Natural killer cell treated with Interleukin-12 subunit alpha and Interleukin-12 subunit beta and Interleukin-15 and Interleukin-18, amount 100 ng/mL, for 72 hours (primary cell): ENCODE measurements around the gene YIF1B. TPM values are rescaled to one million over a fixed set of nuclear protein-coding genes. Genes with fewer than 3 reads are reported as not detected.
"Not testable (repeated sequence)": the region's sequence is repeated elsewhere in the genome, so short reads cannot be mapped to it uniquely, and the experiment has no call there.

Experiments
- ATAC-seq, 2 donors: fragments of 150-1000 bp; cut with Tn5 transposase in 1 of 2; sonication (Bioruptor Pico), chemical (Tn5 transposase) in 1 of 2; 2 replicates each; pipeline ENCODE4 v1.10.0; 2021
- DNase-seq: peaks from one replicate; pipeline ENCODE4 v3.0.0; 2022; ENCODE audit warnings: low spot score
- H3K27ac Mint-ChIP-seq, 2 donors: 1 replicate in 1 of 2; 2 replicates in 1 of 2; pipeline ENCODE4 v1.8.0; 2022; ENCODE audit warnings: mixed read lengths in 2 of 2, mild to moderate bottlenecking in 1 of 2, moderate library complexity in 1 of 2
- H3K27me3 Mint-ChIP-seq, 2 donors: 1 replicate in 1 of 2; 2 replicates in 1 of 2; pipeline ENCODE4 v1.8.0; 2022; ENCODE audit warnings: mixed read lengths in 2 of 2
- H3K36me3 Mint-ChIP-seq: one replicate; pipeline ENCODE4 v1.8.0; 2022; ENCODE audit warnings: mixed read lengths
- H3K4me1 Mint-ChIP-seq, 2 donors: 1 replicate in 1 of 2; 2 replicates in 1 of 2; pipeline ENCODE4 v1.8.0; 2022; ENCODE audit warnings: low read depth in 2 of 2, mixed read lengths in 2 of 2, mild to moderate bottlenecking in 1 of 2
- H3K4me3 Mint-ChIP-seq: one replicate; pipeline ENCODE4 v1.8.0; 2022; ENCODE audit warnings: mixed read lengths
- H3K9me3 Mint-ChIP-seq: 2 replicates; pipeline ENCODE4 v1.8.0; 2022; ENCODE audit warnings: mixed read lengths
- total RNA-seq, 2 donors: library from RNA; stranded (reverse); gene quantifications; one replicate each; pipeline ENCODE4 v1.2.3, GENCODE V29; 2022

The YIF1B gene
- total RNA-seq, 2 donors from 2014 or later = 56.0 to 59.2 TPM

DNA sequence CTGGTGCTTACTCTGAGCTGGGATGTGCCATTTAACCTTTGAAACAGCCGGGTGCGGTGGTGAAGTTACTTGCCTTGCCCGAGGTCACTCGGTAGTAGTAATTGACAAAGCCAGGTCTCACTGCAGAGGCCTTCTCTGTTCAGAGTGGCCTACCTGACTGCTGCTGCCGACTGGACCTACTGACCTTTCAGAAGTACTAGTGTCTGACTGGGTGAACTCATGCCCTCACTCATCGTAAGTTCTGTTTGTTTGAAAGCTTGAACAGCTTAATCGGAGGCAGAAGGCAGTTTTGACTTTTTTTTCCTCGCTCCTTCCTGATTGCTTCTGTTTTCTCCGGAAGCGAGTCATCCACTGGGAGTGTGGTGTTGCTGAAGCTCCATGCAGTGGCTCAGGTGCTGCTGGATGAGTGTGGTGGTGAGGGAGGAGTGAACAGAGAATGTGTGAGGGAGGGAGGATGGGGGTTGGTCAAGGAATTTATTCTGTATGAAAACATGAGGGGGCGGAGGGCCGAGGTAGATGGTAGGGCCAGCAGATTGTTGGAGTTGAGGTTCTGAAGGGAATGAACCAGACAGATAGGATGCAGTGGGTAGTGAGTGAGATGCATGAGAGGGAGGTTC is 48.7 kb downstream of the YIF1B start:
- Mint-ChIP-seq H3K9me3 (no peaks in the 10 kb centered on the region), H3K4me1 (peaks cover 16 to 18% of the 10 kb centered on the region in 2 donors), H3K4me3 (no peak overlapping the region), H3K36me3 (no peaks in the 10 kb centered on the region), H3K27ac (no peak overlapping the region), H3K27me3 (peaks cover 23 to 33% of the 10 kb centered on the region in 2 donors)
- ATAC-seq (no peak), DNase-seq (no peak)

- ATAC-seq (no peak), DNase-seq (no peak)
- H3K27me3 Mint-ChIP-seq = peaks cover 21 to 32% of the 10 kb centered on the region in 2 donors
- no peaks in the 10 kb centered on the region for H3K9me3 Mint-ChIP-seq
- no peaks in the 10 kb centered on the region for H3K36me3 Mint-ChIP-seq
- H3K27ac Mint-ChIP-seq = peak overlapping the region in 1 of 2 donors; percentile 27
- peaks cover 16 to 18% of the 10 kb centered on the region in 2 donors for H3K4me1 Mint-ChIP-seq
- peak overlapping the region; percentile 73 for H3K4me3 Mint-ChIP-seq
Observed at GRCh38 chr19:38265921-38266429, 49.8 kb downstream of the YIF1B start.

GRCh38 chr19:38265213-38265861 is 50.4 kb downstream of the YIF1B start:
- H3K4me1 Mint-ChIP-seq = peaks cover 16 to 18% of the 10 kb centered on the region in 2 donors
- no peak for DNase-seq
- H3K36me3 Mint-ChIP-seq = no peaks in the 10 kb centered on the region
- H3K27ac Mint-ChIP-seq = peak overlapping the region; percentile 27 to 61
- ATAC-seq = no peak
- peak overlapping the region; percentile 73 for H3K4me3 Mint-ChIP-seq
- peaks cover 21 to 32% of the 10 kb centered on the region in 2 donors for H3K27me3 Mint-ChIP-seq
- no peaks in the 10 kb centered on the region for H3K9me3 Mint-ChIP-seq

GRCh38 chr19:38264486-38265212 is 51.1 kb downstream of the YIF1B start, which contains the start of gene SPINT2:
Gene SPINT2 (plus strand): TSS chr19:38264573. CDS start chr19:38264893, 320 bp downstream.
- peaks cover 16 to 18% of the 10 kb centered on the region in 2 donors for H3K4me1 Mint-ChIP-seq
- DNase-seq = no peak
- H3K9me3 Mint-ChIP-seq = no peaks in the 10 kb centered on the region
- ATAC-seq = peak; percentile 8 to 54
- H3K27ac Mint-ChIP-seq = peak within 1 kb of the TSS; percentile 62 to 87
- H3K36me3 Mint-ChIP-seq = no peaks in the 10 kb centered on the region
- H3K27me3 Mint-ChIP-seq = peaks cover 21 to 32% of the 10 kb centered on the region in 2 donors
- H3K4me3 Mint-ChIP-seq = peak within 1 kb of the TSS; percentile 73

GRCh38 chr19:38263689-38264485 is 51.9 kb downstream of the YIF1B start:
- H3K4me1 Mint-ChIP-seq = peaks cover 16 to 18% of the 10 kb centered on the region in 2 donors
- ATAC-seq = peak; percentile 78 to 85
- H3K36me3 Mint-ChIP-seq = no peaks in the 10 kb centered on the region
- peak overlapping the region; percentile 62 to 87 for H3K27ac Mint-ChIP-seq
- H3K9me3 Mint-ChIP-seq = no peaks in the 10 kb centered on the region
- peaks cover 21 to 36% of the 10 kb centered on the region in 2 donors for H3K27me3 Mint-ChIP-seq
- peak; percentile 64 for DNase-seq
- peak overlapping the region; percentile 70 for H3K4me3 Mint-ChIP-seq

- Mint-ChIP-seq H3K9me3 (no peaks in the 10 kb centered on the region), H3K27ac (peak overlapping the region in 1 of 2 donors; percentile 87), H3K27me3 (peaks cover 21 to 34% of the 10 kb centered on the region in 2 donors), H3K36me3 (no peaks in the 10 kb centered on the region), H3K4me3 (no peak overlapping the region), H3K4me1 (peaks cover 16 to 18% of the 10 kb centered on the region in 2 donors)
- DNase-seq (no peak), ATAC-seq (no peak)
Observed at GRCh38 chr19:38262585-38263268, 53.0 kb downstream of the YIF1B start.

- H3K9me3 Mint-ChIP-seq, ATAC-seq: not testable (repeated sequence)
- peaks cover 21 to 30% of the 10 kb centered on the region in 2 donors for H3K27me3 Mint-ChIP-seq
Observed at GRCh38 chr19:38261942-38262341, 53.8 kb downstream of the YIF1B start.

DNA sequence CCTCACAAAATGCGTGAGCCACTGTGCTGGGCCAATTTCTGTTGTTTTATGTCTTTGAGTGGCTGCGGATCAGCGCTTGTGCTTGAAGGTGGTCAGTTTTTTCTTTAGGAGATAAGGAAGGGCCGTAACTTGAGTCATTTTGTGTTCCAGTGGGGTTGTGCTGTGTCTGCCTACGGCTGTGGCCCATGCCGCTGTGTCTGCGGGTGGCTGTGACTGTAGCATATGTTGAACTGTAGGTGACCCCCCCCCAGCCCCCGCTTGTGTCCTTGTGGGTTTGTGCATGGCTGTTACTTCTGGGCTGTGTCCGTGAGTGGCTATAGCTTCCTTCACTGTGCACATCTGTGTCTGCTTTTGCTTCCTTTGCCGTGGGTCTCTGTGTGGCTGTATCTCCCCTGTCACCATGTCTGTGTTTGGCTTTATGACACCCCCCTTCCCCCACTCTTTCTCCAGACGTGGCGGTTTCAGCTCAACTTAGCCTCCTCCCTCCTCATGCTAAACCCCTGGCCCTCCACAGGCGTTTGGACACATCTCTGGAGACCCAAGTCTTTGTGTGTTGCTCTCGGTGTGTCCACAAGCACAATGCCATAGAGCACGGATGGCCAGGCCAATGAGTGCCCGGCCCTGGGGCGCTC is 60.2 kb downstream of the YIF1B start:
- Mint-ChIP-seq H3K36me3 (no peaks in the 10 kb centered on the region), H3K27ac (no peak overlapping the region), H3K4me1 (no peaks in the 10 kb centered on the region), H3K27me3 (peaks cover 17 to 20% of the 10 kb centered on the region in 2 donors), H3K4me3 (no peak overlapping the region), H3K9me3 (no peaks in the 10 kb centered on the region)
- ATAC-seq (no peak), DNase-seq (no peak)

More at GRCh38 chr19:38261942-38262341, 53.8 kb downstream of the YIF1B start:
- H3K27ac Mint-ChIP-seq, H3K36me3 Mint-ChIP-seq, H3K4me3 Mint-ChIP-seq, DNase-seq: not testable (repeated sequence)
- peaks cover 16 to 18% of the 10 kb centered on the region in 2 donors for H3K4me1 Mint-ChIP-seq

- ATAC-seq (peak in 1 of 2 donors; percentile 15), DNase-seq (no peak)
- H3K4me3 Mint-ChIP-seq = no peak overlapping the region
- H3K4me1 Mint-ChIP-seq = no peaks in the 10 kb centered on the region
- H3K27ac Mint-ChIP-seq = no peak overlapping the region
- H3K36me3 Mint-ChIP-seq = no peaks in the 10 kb centered on the region
- peaks cover 16 to 17% of the 10 kb centered on the region in 2 donors for H3K27me3 Mint-ChIP-seq
- no peaks in the 10 kb centered on the region for H3K9me3 Mint-ChIP-seq
Observed at GRCh38 chr19:38253788-38254187, 62.0 kb downstream of the YIF1B start.

Other genes with a start within 250 kb of the YIF1B start
- gene DPF1, start 91.7 kb downstream of the YIF1B start, total RNA-seq = under 1 TPM in 1 of 2 donors, not detected in 1; 0.12 TPM
- not detected for gene PPP1R14A, start 59.6 kb downstream of the YIF1B start, total RNA-seq
- gene SPINT2, start 51.4 kb downstream of the YIF1B start, total RNA-seq = 1 to 10 TPM; 6.9 to 9.1 TPM
- not detected for gene C19orf33, start 11.7 kb downstream of the YIF1B start, total RNA-seq
- gene KCNK6, start 3.9 kb upstream of the YIF1B start, total RNA-seq = 1 to 10 TPM; 3.7 to 7.7 TPM
- 1 to 10 TPM; 6.1 to 9.4 TPM for gene CATSPERG, start 19.9 kb upstream of the YIF1B start, total RNA-seq
- gene PSMD8, start 58.6 kb upstream of the YIF1B start, total RNA-seq = 100 to 1,000 TPM; 133 to 252 TPM
- under 1 TPM in 1 of 2 donors, not detected in 1; 0.24 TPM for gene GGN, start 72.1 kb upstream of the YIF1B start, total RNA-seq
- 1 to 10 TPM; 2.5 to 4.6 TPM for gene SPRED3, start 72.8 kb upstream of the YIF1B start, total RNA-seq
- gene FAM98C, start 87.1 kb upstream of the YIF1B start, total RNA-seq = 10 to 100 TPM; 21.8 to 25.8 TPM
- 1 to 10 TPM in 1 of 2 donors, not detected in 1; 1.9 TPM for gene RASGRP4, start 110.3 kb upstream of the YIF1B start, total RNA-seq
- under 1 TPM; 0.22 to 0.33 TPM for gene RYR1, start 117.7 kb upstream of the YIF1B start, total RNA-seq